Neural progenitor cell (in vitro differentiated cells): ENCODE measurements around the gene JUND.

Experiments
- EZH2 ChIP-seq: fragments of 200-600 bp; sonication (generic); IDR thresholded peaks from 2 replicates; pipeline ENCODE4 v1.6.1; 2017; ENCODE audit warnings: antibody characterized with exemption, mild to moderate bottlenecking, moderate library complexity
- TF ChIP-seq, protein P1 (sequence below): fragments of 200-600 bp; sonication (generic); IDR thresholded peaks from 2 replicates; pipeline ENCODE4 v1.5.1; 2017; ENCODE audit warnings: antibody characterized with exemption, mild to moderate bottlenecking

DNA sequence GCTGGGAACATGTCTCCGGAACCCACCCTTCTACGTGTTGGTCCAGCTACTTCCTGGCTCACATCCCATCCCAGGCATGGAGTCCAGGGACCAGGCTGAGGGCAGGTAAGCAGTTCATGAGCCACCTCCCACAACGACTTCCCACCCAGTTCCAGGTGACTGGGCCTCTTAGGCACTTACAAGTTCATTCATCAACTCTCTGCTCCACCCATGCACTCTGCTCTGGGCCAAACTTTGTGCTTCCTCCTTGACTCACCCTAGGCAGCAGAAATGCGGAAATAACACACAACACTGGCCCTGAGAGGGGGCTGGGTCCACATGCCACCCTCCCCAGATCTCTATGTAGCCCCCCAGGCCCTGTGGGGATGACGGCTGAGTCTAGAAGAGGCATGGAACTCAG lies 27.7 kb downstream of the JUND start:
- TF ChIP-seq, protein P1, sequence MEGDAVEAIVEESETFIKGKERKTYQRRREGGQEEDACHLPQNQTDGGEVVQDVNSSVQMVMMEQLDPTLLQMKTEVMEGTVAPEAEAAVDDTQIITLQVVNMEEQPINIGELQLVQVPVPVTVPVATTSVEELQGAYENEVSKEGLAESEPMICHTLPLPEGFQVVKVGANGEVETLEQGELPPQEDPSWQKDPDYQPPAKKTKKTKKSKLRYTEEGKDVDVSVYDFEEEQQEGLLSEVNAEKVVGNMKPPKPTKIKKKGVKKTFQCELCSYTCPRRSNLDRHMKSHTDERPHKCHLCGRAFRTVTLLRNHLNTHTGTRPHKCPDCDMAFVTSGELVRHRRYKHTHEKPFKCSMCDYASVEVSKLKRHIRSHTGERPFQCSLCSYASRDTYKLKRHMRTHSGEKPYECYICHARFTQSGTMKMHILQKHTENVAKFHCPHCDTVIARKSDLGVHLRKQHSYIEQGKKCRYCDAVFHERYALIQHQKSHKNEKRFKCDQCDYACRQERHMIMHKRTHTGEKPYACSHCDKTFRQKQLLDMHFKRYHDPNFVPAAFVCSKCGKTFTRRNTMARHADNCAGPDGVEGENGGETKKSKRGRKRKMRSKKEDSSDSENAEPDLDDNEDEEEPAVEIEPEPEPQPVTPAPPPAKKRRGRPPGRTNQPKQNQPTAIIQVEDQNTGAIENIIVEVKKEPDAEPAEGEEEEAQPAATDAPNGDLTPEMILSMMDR = no peak
- no peak for TF ChIP-seq EZH2
